NCI-H2196 (cell line): ENCODE results near the gene ADAT3.

Experiments used
- DNase-seq: peaks from one replicate; lab custom pipeline; 2025; ENCODE audit not compliant: unreplicated experiment; lab: John Stamatoyannopoulos, UW

ADAT3 gene

DNA sequence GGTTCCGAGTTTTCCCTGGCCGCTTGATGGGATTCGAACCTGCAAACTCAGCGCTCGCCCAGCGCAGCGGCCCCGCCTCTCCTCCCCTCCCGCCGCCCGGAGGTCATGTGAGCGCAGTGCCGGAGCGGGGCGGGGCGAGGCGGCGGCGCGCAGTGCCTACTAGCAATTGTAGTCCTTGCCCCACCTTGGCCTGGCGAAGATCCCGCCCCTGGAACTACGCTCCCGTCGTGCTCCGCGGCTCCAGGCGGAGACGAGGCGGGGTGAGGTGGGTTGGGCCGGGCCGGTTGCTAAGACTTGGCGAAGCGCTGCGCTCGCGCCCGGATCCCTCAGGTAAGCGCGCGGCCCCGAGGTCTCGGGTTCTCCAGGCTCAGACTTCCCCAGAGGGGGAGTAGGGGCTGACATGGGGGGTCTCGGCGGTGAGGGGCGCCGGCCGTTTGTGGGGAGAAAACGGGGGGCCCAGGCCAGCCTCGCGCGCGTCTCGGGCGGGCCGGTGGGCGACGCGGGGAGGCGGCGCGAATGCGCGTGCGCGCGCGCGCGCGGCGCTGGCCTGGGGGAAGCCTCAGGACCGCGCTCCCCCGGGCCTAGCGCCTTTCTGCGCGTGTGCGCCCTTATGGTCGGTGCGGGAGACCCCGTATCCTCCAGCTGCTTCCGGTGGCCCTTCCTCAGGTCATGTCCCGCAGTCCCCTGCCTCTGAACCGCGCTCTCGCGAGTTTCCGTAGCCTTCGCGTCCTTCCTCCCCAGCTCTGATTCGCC is at the start of gene ADAT3, which contains the start of gene SCAMP4:
ADAT3 (plus strand) TSS at position 290 of the 753 bp plus-strand sequence. CDS start 6,649 bp downstream, outside the sequence.
SCAMP4 (plus strand) TSS at position 290 of the 753 bp plus-strand sequence. CDS start 9,621 bp downstream, outside the sequence.
- DNase-seq = peak; percentile 99

DNA sequence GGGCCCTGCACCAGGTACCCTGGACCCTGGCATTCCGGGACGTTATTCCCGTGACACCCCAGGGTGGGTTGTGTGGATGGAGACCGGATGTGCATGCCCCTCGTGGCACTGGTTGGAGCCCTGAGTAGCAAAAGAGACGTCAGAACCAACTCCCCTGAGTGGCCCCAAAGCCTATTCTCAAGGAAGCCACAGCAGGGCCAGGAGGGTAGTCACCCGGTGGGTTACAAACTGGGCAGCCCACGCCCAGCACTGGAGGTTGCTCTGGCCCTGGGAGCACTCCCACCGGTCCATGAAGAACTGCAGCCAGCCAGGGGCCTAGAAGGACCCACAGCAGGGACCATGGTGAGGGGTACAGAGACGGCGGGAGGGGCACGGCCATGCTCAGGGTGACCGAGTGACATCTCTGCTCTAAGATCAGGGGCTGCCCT is 49.4 kb upstream of the ADAT3 start:
- DNase-seq = no peak

DNA sequence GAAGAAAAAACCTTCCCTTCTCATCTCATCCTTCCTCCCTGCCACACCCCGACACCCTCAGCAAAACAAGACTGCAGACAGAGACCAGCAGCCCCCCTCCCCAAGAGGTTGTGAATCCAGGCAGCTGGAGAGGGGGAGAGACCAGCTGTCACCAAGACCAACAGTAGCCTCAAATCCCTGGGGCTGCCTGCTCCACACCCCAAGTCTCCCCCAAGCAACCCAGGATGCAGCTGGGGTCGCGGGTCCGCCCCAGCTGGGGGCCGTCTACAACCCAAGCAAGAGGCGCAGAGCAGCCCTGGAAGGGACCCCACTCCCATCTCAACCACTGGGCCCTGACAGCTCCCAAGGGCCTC is 48.9 kb upstream of the ADAT3 start:
- no peak for DNase-seq

DNA sequence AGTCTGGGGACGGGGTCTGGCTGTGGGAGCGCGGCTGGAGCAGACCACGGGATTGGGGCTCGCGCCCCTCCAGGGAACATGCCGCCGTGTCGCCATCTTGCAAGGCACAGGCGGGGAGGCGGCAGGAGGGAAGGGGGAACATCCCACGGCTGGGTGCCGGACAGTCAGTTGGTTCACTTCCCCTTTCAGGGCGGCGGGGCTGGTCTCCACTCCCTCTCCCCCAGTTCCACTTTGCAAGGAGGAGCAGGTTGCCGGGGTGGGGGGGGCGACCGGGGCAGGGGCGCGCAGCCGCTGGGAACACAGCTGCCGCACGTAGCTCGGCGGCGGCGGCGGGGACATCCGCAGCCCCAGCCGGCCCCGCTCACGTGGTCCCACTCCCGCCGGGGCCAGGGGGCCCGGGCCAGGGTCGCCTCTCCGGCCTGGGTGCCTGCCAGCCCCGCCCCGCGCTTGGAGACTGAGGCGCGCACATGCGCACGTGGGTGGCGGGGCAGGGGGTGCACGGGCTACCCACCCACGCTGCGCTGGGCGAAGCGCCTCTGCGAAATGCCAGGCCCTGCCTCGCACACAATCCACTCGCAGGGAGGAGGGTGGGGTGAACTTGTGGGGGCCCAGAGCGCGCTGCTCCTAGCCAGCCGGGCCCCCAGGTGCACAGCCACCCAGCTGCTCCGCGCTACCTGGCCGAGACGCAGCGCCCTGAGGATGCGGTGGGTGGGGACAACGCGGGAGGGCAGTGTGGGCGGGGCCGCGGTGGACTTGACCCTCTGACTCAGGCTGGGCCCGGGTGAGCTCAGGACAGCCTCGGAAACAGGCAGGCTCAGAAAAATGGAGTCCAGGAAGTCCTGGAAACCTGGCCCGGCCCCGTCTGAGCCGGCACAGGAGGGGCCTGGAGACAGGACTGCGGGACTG is 48.2 kb upstream of the ADAT3 start:
- DNase-seq = no peak

DNA sequence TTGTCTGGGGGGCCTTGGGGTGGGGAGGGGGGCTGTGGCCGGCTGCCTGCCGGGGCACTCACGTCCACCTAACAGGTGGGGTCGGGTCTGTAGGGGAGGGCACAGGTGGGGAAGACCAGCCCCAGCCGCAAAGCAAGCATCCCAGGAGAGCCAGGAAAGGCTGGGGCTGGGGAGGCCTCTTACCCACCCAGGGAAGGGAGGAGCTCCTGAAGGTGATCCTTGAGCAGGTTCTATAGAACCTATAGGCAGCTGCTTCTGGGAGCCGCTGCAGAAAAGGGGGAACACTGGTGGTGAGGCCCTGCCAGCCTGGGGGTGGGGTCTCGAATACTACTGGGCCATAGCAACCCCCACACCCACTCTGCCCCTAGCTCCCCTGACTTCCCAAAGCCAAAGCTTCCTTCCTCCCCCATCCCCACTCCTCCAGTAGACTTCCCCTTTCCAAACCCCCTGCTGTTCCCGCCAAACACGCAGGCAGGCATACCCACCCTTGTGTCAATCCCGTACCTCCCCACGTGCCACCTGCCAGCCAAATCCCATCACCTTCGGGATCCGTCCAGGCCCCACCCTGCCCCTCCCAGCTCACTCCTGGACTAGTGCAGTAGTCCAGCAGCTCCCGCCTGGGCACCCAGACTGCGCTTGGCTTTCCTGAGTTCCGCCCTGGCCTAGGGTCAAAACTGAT is 47.4 kb upstream of the ADAT3 start:
- no peak for DNase-seq

DNA sequence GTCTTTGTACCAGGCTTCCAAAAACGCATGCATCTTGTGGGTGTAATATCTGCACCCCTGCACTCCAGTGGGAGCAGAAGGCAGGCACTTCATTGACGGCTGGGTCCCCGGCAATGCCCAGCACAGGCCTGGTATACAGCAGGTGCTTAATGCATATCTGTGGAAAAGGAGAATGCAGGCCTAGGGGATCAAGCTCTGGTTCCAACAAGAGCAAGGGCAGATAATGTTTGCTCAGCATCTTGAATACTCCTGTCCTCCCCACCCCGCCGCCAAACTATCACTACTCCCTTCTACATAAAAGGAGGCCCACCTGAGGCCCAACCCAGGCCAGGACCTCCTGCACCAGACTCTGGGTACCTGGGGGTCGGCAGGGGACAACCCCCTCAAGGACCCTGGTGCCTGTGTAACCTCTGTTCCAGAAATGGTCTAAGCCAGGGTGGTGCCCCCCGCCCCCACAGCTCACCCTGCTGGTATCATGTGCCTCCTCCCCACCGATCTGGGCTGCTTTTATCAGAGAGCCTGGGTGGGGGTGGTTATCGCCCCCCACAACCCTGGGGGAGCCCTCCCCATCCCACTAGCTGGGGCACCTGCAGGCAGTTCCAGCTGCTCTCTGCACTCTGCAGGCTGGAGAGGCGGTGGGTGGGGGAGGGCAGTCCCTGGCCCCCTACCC is 46.7 kb upstream of the ADAT3 start:
- no peak for DNase-seq

DNA sequence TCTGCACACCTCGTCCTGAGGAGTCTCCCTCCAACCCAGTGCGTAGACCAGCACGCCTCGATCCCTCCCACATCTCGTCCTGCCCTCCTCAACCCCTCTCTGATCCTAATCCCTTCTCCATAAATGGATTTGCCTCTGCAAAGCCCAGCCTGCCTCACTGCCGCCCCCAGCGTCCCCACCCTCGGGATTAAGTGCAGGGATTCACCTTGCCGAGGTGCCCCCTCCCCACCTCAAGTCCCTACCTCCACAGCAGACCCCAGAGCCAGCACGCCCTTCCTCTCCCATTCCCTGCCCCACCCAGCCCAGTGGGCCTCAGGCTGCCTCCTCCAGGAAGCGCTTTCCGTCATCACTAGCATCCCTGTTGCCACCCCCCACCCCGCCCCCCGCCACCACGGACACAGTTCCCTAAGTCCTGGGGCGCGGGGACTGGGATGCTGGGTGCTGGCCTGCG is 45.8 kb upstream of the ADAT3 start:
- DNase-seq = no peak

DNA sequence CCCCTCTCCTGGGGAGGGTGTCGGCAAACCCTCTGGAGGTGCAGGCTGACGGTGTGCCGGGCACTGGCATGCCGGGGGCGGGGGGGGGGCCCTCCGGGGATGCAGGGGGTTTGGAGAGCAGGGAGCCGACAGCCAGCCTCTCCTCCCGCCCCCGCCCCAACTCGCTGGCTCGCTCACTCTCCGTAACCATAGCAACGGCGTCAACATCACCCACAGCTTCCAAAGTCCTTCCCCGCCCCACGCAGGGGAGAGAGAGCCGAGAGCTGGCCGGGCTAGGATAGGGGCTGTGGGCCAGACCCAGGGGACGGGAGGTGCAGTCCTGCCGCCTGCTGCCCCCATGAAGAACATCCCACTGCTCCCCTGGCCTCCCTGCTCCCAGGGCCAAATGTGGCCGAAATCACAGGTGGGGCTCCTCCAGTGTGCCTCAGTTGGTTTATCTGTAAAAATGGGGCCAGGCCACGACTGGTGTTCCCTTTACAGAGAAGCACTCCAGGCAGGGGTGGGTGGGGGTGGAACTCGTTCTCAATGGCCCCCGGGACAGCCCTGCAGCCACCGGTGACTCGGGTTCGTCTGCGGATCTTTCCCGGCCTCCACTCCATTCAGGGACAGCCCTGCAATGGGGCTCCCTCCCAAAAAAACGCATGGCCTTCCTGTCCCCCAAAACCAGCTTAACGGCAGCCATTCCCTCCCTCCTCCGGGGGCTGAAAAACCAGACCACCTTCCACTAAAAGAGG is 45.0 kb upstream of the ADAT3 start:
- DNase-seq = peak; percentile 33

DNA sequence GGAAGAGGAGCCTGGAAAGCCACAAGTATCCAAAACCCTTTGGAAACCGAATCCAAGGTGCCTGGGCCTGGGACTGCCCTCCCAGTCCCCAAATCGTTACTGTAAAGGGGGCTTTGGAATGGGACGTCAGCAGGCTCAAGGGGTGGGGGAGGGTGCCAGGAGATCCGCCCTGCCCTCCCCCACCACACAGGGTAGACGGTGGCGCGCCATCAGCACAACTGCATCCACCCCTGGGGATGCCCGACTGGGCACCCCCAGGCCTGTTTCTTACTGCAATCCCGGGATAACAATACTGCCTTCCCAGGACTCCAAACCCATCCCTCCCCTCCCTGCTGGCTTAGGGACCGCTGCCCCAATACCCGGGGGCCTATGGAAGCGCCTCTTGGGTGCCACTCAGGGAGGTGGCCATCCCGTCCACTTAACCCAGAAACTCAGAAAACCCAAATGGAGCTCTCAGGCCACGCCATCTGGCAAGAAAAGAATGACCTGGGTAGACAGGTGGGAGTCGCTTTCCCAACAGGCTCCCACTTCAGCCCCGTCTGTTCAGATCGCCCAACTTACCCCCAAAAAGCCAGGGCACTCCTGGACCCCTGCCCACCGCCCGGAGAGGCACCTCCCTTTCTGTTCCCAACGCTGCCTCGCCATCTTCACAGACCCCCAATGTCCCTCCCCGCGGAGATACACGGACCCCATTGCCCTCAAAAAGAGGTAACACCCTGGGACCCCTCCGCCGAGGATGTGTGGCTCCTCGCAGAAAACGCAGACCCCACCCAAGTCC is 44.2 kb upstream of the ADAT3 start:
- DNase-seq = no peak

DNA sequence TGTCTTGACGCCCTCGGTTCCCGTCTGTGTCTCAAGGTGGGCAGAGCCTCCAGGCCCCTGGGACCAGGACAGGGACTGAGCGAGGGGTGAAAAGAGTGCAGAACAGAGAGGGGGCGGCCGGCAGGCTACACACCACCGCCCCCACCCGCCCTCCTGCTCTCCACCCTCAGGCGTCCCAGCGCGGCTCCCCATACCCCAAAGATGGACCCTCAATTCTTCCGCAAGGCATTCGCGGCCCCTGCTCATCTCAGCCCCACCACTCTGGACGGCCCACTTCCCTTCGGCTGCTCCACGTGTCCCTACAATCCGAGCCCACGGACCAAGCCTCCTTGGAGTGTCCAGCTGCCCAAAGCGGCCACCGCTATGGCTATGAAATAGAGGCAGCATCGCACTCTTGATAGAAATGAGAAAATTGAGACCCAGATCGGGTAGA is 43.6 kb upstream of the ADAT3 start:
- DNase-seq = no peak

DNA sequence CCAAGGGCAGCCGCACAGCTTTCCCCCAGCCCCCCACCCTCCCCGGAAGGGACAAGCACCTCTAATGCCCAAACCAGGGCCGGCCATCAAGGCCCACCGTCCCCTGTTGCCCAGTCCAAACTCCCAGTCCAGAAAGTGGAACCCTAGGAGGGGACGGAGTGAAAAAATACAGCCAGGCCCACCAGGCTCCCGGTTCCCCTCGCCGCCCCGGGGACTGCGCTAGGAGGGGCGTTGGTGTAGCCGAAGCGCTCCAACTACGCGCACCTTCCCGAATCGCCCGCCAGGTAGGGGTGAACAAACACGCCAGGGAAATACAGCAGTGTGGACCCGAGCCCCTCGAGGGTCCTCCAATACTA is 43.2 kb upstream of the ADAT3 start:
- no peak for DNase-seq

DNA sequence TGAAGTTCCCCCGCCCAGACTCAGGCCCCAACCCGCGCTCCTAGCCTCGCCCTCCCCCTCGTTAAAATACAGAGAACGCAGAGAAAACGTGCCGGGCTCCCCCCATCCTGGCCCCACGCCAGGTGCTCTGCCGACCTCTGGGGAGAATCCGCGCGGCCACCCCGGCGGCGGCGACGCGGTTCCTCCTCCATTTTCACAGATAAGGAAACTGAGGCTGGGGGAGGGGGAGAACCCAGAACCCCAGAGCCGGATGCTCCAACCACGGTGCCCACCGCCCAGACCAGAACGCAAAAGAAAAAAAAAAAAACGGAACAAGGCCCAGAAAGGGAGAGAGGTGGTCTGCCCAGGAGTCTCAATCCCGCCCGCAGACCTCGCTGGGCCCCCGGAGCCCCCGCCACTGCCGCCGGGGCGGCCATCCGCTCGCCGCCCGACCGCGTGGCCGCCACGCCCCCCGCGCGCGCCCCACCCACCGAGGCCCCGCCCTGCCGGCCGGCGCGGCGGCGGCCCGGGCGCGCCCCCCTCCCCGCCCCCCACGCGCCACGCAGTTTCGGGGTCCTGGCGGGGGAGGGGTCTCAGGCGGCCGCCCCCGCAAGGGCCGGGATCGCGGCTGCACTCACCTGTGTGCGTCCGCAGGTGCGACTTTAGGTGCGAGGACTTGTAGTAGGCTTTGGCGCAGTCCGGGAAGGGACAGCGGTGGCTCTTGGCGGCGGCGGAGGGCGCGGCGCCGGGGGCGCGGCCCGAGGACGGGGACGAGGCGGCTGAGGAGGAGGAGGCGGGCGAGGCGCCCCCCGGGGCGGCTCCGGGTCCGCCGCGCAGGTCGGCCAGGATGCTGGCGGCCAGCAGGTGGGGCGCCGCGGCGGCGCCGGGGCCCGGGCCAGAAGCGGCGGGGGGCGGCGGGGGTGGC is 42.5 kb upstream of the ADAT3 start:
- DNase-seq = peak; percentile 41

DNA sequence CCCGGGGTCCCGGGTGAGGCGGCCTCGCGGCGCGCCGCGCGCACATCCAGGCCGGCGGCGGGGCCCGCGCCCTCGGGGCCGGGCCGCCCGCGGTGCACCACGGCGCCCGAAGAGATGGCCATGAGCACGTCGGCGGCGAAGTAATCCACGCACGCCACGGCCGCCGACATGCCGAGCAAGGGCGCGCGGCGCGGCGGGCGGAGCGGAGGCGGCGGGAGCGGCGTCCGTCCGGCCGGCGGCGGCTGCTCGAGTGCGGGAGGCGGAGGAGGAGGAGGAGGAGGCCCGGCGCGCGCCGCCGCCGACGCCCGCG is 41.9 kb upstream of the ADAT3 start, which contains the start of gene KLF16:
KLF16 (minus strand) TSS at position 252 of the 310 bp plus-strand sequence; CDS start at position 170, 82 bp downstream.
- DNase-seq = no peak

DNA sequence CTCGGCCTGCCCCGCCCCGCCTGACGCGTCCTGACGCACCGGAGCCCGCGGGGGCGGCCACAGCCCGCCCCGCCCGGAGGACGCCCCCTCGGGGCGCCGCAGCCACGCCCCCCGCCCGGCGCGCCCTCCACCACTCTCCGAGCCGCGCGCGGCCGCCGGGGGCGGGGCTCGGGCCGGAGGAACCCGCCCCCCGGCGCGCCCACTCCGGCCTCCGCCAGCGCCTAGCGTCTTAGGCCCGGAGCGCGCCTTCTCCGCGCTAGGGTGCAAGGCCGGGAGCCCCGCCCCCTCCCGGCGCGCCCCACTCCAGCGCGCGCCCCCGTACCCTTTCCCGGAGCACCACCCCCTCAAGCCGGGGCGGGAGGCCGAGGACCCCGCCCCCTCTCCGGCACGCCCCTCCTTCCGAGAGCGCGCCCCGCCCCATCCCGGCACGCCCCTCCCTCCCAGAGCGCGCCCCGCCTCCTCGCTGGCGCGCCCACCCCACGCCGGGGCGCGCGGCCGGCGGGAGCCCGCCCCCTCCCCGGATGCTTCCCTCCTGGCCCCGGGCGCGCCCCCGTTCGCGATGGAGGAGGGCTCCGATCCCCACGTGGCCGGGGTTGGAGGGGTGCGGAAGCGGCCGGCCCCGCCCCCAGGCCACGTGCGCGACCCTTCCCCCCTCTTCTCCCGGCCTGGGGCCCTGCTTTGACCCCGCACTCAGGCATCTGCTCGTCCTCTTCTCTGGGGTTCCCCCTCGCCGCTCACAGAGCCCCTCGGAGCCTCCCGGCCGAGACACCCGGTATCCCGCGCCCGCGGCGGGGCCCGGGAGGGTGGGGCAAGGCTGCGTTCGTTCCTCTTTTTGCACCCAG is 41.3 kb upstream of the ADAT3 start:
- DNase-seq = peak; percentile 99

DNA sequence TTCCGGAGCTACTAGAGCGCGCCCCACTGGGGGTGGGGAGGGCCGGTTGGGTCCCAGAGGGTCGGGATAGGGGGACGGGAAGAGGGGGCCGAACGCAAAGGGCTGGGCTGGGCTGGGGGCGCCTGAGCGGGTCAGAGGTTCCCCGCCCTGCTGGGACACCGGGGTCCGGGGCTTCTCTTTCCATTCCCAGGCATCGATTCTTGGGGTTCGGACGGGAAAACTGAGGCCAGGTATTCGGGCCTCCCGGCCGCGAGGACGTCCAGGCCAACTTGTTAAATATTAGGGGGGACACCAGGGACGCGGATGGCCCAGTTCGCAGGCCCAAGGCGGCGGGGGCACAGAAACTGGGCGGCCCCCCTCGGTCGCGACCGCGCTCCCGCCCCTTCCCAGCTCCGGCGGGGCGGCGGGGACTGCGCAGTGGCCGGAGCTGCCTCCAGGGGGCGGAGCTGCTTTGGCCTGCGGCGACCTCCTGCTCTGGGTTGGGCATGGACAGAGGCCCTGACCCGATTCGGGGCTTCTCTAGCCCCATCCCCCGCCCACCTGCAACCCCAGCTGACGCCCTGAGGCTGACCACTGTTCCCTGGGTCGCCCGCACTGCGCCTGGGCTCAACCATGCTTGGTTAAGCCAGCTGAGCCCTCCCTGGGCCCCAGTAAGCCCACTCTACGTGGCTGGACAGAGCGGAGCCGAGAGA is 40.6 kb upstream of the ADAT3 start:
- DNase-seq = peak; percentile 75

DNA sequence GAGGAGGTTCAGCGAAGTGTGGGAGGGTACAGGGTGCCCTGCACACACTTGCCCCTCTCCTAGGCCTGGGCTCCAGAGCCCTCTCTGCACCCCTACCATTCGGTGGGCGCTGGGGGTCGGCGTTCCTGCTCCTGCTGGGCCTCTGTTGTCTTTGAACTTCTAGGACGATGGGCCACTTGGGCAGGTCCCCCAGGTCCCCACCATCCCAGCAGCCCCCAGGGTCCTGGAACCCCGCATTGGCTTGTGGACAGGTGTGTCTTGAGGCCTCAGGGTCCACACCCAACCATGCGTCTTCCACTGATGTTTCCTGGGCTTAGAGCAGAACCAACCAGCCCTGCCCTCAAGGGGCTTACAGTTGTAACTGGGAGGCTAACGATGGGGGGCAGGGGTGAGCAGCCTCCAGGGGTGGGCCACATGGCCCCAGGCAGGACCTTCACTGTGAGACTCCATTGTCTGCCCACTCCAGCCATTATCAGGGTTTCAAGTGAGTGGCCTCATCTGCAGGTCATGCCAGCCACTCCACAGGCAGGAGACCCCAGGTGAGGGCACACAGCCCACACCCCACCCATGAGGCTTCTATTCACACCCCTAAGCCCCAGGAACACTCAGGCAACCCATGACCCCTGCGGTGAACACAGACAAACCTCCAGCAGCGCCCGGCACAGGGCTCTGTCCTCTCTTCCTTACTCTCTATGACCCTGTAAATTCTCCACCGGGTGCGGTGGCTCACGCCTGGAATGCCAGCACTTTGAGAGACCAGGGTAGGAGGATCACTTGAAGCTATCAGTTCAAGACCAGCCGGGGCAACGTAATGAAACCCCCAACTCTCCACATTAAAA is 39.8 kb upstream of the ADAT3 start:
- no peak for DNase-seq
